Adipose tissue (tissue), 3 donors: ENCODE data around the gene ZNF469. TPM values are rescaled to one million over a fixed set of nuclear protein-coding genes. Genes with fewer than 3 reads are reported as not detected.

Source experiments
- H3K27ac ChIP-seq: one replicate; pipeline ENCODE4 v1.5.1; 2013; ENCODE audit warnings: low read depth, low read length
- WGBS, 3 donors: extraction: QIAGEN DNeasy Blood & Tissue Kit; methylation state at CpG; one replicate each; pipeline ENCODE4 v1.1.7; 2013; 5-methylcytosine and 5-hydroxymethylcytosine counted together
- polyA plus RNA-seq, 3 donors: library from polyadenylated mRNA; stranded (reverse); fragments of 200-250 nt; gene quantifications; one replicate each; pipeline ENCODE4 v1.2.3, GENCODE V29; 2013
- donor health status: healthy with polysubstance abuse.
- donor health status: Bipolar disorder and iron deficiency.
- donor health status: healthy.

ZNF469 gene
- polyA plus RNA-seq, 3 donors = 0.06 to 1.5 (median 0.45) TPM

GRCh38 chr16:88412766-88413165, 30.0 kb downstream of the ZNF469 start:
- H3K27ac ChIP-seq = no peak overlapping the region
- WGBS, 3 donors = 75 to 84% (median 81%) methylated on average over 16 of the region's 16 CpGs

DNA sequence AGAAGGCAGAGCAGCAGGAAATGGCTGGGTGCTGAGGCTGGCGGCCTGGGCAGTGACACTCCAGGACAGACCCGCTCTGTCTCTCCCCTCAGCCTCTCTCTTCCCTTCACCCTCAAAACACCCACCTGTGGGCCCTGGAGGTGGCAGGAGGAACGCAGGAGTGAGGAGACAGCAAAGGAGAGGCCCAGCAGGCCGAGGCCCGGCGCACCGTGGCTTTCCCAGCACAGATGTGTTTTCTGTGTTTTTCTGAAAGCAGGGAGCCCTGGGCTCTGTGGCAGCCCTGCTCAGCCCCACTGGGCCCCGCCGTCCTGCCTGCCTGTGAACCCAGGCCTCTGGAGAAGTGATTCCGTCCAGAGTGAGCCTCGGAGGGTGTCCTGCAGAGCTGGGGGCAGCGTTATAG, 30.5 kb downstream of the ZNF469 start:
- H3K27ac ChIP-seq = no peak overlapping the region
- WGBS, 3 donors = 75 to 90% (median 86%) methylated on average over 12 of the region's 12 CpGs

DNA sequence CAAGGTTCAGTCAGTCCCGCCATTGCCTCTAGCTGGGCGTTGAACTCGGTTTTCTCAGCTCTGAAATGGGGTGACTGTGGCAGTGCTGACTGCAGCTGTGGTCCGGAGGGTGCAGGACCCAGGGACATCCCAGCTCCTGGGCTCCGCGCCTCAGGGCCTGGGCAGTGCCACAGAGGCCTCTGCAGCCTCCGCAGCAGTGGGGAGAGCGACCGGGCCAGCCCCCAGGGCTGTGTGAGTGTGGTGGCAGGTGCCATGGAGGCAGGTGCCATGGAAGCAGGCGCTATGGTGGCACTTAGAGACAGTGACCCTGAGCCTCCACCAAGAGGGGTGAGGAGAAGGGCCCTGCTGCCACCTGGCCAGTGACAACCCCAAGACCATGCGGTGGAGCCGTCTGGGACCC, 30.9 kb downstream of the ZNF469 start:
- 93 to 96% (median 95%) methylated on average over 12 of the region's 12 CpGs for WGBS, 3 donors
- no peak overlapping the region for H3K27ac ChIP-seq

GRCh38 chr16:88414521-88415380, 32.0 kb downstream of the ZNF469 start:
- 87 to 91% (median 88%) methylated on average over 30 to 34 of the region's 34 CpGs for WGBS, 3 donors

DNA sequence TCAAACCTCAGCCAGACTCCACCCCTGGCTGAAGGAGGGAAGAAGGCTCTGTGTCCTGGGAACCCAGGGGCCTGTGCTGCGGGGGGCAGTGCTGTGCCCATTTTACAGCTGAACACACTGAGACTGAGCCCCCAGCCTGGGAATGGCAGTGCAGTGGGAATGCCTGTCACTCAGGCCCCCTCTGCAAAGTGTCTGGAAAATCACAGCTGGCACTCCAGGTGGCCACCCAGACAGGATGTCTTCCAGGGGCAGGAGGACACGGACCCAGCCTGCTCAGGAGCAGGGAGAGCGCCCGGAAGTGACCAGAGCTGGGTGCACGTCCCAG, 32.6 kb downstream of the ZNF469 start:
- 76 to 85% (median 80%) methylated on average over 4 to 5 of the region's 5 CpGs for WGBS, 3 donors
- no peak overlapping the region for H3K27ac ChIP-seq

More at GRCh38 chr16:88414521-88415380, 32.0 kb downstream of the ZNF469 start:
- H3K27ac ChIP-seq = no peak overlapping the region

DNA sequence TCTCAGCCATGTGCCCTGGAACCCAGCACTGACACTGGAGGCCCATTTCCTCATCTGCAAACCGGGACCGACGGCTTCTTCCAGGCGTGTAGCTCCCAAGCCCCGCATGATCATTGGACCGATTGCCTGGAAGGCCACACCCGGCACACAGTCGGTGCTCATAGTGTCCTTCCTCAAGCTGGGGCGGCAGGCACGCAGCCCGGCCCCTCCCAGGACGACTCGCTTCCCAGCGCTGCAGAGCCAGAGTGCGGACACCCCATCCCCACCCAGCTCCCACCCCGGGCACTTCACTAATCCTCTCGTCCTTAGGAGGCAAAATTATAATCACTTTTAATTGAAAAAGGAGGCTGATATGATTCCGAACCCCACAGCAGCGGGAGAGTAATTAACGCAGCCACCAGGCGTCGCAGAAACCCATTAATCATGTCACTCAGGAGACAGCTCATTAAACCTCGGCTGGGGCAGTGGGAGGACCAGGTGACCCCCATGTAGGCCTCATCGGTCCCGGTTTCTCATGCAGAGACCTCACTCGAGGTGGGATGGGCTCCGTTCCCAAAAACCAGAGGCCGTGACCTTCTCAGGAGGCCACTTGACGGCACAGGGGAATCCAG, 33.1 kb downstream of the ZNF469 start:
- WGBS, 3 donors = 71 to 75% (median 72%) methylated on average over 29 of the region's 29 CpGs
- no peak overlapping the region for H3K27ac ChIP-seq

- H3K27ac ChIP-seq = no peak overlapping the region
- WGBS, 3 donors = 86 to 91% (median 91%) methylated on average over 17 of the region's 17 CpGs
Measured at GRCh38 chr16:88416686-88417085, 33.9 kb downstream of the ZNF469 start.

GRCh38 chr16:88417684-88418476, 35.1 kb downstream of the ZNF469 start:
- no peak overlapping the region for H3K27ac ChIP-seq
- 75 to 86% (median 84%) methylated on average over 17 of the region's 17 CpGs for WGBS, 3 donors

DNA sequence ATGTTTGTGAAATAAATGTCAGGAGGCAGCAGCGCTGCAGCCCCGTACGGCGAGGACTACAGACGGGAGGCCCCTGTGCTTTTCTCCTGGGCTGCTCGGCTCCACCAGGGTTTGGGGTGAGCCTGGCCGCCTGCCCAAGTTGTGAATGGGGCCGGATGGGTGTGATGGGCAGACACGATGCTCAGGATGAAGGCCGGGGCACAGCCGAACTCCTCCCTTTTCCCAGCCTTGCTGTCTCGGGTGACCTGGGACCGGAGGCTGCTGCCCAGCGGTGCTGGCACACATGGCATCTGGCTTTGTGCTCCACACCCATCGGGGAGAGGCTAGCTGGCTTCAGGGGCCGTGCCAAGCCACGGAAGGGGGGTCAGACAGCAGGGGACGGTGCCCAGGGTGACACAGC, 36.1 kb downstream of the ZNF469 start:
- 62 to 70% (median 68%) methylated on average over 15 to 18 of the region's 18 CpGs for WGBS, 3 donors
- H3K27ac ChIP-seq = no peak overlapping the region

- WGBS, 3 donors = 83 to 90% (median 89%) methylated on average over 10 of the region's 10 CpGs
- no peak overlapping the region for H3K27ac ChIP-seq
Measured at GRCh38 chr16:88419790-88420189, 37.0 kb downstream of the ZNF469 start.

- H3K27ac ChIP-seq = no peak overlapping the region
- WGBS, 3 donors = 78 to 87% (median 86%) methylated on average over 12 of the region's 12 CpGs
Measured at GRCh38 chr16:88420496-88420895, 37.7 kb downstream of the ZNF469 start.

DNA sequence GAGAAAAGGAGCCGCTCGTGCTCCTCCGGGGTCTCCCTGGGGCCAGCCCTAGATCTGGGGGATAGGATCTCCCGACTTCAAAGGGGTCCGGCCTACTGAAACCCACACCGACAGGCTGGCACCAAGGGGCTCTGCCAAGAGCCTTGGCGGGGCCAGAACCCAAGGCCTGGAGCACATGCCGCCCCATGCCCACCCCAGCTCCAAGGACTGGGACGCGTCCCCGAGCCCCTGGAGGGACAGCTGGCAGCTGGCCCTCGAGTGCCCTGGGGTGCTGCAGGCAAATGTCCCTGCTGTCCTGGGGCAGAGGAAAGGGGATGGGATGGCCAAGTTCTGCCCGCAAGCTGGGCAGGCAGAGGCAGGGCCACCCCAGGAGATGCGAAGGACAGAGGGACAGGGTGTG, 38.5 kb downstream of the ZNF469 start:
- 76 to 87% (median 85%) methylated on average over 11 to 14 of the region's 14 CpGs for WGBS, 3 donors
- no peak overlapping the region for H3K27ac ChIP-seq

DNA sequence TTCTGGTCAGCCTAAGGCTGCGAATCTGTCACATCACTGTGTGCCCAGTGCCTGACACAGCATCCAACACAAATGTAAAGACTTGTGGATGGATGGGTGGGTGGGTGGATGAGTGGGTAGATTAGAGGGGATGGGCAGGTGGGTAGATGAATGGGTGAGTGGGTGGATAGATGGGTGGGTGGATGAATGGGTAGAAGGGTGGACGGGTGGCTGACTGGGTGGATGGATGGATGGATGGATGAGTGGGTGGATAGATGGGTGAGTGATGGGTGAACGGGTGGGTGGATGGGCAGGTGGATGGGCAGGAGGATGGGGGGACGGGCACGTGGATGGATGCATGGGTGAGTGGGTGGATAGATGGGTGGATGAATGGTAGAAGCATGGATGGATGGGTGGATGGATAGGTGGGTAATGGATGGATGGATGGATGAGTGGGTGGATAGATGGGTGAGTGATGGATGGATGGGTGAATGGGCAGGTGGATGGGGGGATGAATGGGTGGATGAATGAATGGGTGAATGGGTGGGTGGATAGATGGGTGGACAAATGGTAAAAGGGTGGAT, 39.2 kb downstream of the ZNF469 start:
- H3K27ac ChIP-seq = no peak overlapping the region
- WGBS, 3 donors = 54 to 57% (median 57%) methylated on average over 5 of the region's 5 CpGs

DNA sequence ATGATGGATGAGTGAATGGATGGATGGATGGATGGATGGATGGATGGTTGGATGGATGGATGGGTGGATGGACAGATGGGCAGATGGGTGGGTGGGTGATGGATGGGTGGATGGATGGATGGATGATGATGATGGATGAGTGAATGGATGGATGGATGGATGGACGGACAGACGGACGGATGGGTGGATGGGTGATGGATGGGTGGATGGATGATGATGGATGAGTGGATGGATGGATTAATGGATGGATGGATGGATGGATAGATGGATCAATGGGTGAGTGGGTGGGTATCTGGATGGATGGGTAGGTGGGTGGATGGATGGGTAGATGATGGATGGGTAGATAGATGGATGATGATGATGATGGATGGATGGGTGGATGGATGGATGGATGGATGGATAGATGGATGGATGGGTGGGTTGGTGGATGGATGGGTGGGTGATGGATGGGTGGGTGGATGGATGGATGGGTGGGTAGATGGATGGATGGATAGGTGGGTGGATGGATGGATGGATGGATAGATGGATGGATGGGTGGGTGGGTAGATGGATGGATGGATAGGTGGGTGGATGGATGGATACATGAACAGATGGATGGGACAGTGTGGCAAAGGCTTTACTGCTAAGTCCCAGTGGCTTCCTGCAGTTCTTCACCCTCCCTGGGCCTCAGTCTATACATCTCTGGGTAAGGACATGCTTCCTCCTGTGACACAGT, 40.1 kb downstream of the ZNF469 start:
- no peak overlapping the region for H3K27ac ChIP-seq
- WGBS, 3 donors = 48 to 55% (median 55%) methylated on average over 3 of the region's 3 CpGs

DNA sequence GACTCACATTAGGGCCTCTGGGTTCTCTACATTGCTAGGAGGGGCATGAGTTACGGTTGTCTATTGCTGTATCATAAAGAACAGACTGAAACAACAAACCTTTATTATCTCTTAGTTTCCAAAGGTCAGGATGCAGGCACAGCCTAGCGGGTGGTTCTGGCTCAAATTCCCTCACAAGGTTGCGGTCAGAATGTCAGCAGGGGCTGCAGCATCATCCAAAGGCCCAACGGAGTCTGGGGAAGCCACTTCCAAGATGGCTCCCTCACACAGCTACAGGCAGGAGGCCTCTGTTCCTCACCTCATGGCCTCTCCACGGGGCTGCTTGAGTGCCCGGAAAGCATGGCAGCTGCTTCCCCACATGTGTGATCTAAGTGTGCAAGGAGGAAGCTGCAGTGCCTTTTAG, 40.7 kb downstream of the ZNF469 start:
- no peak overlapping the region for H3K27ac ChIP-seq
- WGBS, 3 donors = 86 to 89% (median 87%) methylated on average over 6 of the region's 6 CpGs

GRCh38 chr16:88424587-88425235, 42.0 kb downstream of the ZNF469 start:
- WGBS, 3 donors = 34 to 52% (median 38%) methylated on average over 24 of the region's 24 CpGs
- no peak overlapping the region for H3K27ac ChIP-seq

GRCh38 chr16:88426018-88426417, 43.3 kb downstream of the ZNF469 start:
- 89 to 94% (median 94%) methylated on average over 13 of the region's 13 CpGs for WGBS, 3 donors
- H3K27ac ChIP-seq = no peak overlapping the region

DNA sequence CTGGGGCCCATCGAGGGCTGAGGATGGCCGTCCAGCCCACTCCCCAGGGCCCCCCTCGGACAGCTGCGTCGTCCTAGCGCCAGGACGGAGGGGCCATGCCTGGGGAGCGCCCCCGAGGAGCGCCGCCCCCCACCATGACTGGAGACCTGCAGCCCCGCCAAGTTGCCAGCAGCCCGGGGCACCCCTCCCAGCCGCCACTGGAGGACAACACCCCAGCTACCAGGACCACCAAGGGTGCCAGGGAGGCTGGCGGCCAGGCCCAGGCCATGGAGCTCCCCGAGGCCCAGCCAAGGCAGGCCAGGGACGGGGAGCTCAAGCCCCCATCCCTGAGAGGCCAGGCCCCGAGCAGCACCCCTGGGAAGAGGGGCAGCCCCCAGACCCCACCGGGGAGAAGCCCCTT, 44.6 kb downstream of the ZNF469 start:
- WGBS, 3 donors = 90 to 95% (median 92%) methylated on average over 14 to 19 of the region's 19 CpGs
- H3K27ac ChIP-seq = no peak overlapping the region
